ENCODE results near the gene EFEMP1. TPM values are rescaled to one million over a fixed set of nuclear protein-coding genes. Genes with fewer than 3 reads are reported as not detected.

Gene EFEMP1
- total RNA-seq, 1 donor, result 0.27 TPM

DNA sequence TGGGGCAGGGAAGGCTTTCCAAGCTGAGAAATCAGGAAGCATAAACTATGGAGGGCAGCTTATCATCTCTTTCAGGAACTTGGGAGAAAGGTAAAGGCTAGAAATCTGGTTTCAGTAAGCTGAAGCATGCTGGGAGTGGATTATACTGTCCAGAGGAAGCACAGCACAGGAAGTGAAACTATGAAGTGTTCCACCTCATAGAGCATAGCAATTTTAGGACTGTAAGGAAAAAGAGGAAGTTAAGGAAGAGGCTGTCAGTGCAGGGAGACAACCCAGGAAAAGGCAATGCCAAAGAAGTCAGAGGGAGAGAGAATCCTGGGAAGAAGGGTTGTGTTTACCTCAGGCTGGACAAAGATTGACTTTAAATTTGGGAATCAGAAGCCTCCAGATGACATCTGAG is 51.9 kb downstream of the EFEMP1 start:
- DNase-seq (ENCODE audit: low read depth in 2 of 3, low spot score in 2 of 3), result no peak

- DNase-seq (ENCODE audit: low read depth in 2 of 3, low spot score in 2 of 3), result no peak
Measured at GRCh38 chr2:55869637-55870325, 53.8 kb downstream of the EFEMP1 start.

DNA sequence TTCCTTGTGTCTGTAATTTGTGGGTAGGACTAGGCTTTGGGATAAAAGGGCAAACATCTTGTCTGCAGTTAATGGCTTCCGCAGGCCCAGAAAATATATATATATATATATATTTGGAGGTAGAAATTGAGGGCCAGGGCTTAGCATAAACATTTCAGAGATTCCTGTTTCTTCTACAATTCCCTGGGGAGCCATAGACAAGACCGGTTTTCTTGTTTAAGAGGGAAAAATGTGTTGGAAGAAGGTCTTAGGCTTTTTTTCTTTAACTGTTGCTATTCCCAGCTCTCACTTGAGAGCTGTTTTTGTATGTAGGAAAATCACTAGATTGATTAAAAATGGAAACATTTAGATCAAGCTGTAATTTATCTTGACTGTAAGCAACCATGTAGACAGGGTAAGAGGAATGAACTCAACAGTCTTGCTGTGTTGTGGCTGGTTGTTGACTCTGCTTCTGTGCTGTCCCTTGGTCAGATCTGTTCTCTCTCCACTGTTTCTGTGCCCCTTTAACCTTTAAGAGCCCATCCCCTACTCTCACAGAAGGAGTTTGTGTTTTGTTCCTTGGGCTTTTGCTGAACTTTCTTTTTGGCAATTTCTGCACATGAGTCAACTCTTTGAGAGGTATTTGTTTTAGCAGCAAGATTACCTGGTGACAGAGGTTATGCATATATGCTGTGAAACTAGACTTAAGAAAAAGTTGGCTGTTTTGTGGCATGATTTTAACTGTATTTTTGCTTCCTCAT is 58.3 kb downstream of the EFEMP1 start:
- no peak for DNase-seq (ENCODE audit: low read depth in 2 of 3, low spot score in 2 of 3)

DNA sequence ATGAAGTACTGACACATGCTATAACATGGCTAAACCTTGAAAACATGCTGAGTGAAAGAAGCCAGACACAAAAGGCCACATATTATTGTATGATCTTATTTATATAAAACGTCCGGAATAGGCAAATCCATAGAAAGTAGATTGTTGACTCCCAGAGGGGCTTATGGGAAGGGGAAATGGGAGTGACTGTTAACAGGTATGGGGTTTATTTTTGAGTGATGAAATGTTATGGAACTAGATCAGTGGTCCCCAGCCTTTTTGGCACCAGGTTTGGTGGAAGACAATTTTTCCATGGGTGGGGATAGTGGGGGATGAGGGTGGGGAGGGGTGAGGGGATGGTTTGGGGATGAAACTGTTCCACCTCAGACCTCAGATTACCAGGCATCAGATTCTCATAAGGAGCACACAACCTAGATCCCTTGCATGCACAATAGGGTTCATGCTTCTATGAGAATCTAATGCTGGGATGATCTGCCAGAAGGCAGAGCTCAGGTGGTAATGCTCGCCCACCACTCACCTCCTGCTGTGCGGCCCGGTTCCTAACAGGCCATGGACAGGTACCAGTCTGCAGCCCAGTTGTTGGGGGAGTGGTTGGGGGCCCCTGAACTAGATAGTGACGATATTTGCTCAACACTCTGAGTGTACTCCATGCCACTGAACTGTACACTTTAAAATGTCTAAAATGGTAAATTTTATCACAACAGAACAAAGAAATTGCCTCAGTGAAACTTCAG is 59.1 kb downstream of the EFEMP1 start:
- DNase-seq (ENCODE audit: low read depth in 2 of 3, low spot score in 2 of 3), result no peak

GRCh38 chr2:55862673-55863390 is 60.8 kb downstream of the EFEMP1 start:
- no peak for DNase-seq (ENCODE audit: low read depth in 2 of 3, low spot score in 2 of 3)

DNA sequence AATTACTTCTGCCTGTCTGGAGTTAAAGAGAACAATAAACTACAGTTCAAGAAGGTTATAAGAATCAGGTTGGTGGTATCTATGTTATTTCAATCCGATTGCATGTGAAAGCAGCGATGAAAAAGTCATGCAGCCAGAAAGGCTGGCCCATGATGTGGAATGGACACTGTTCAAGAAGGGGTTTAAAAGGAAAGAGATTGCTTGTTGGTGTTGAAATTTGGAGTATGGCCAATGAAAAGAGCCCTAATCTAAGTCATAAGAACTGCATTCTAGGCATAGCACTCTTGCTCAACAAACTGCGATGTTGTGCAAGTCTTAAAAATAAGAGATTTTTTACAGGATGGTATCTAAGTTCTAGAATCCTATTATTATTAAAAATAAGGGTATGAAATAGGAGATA is 61.3 kb downstream of the EFEMP1 start:
- DNase-seq (ENCODE audit: low read depth in 2 of 3, low spot score in 2 of 3), result no peak

GRCh38 chr2:55861733-55862132 is 61.8 kb downstream of the EFEMP1 start:
- DNase-seq (ENCODE audit: low read depth in 2 of 3, low spot score in 2 of 3), result no peak

GRCh38 chr2:55860832-55861231 is 62.8 kb downstream of the EFEMP1 start:
- DNase-seq (ENCODE audit: low read depth in 2 of 3, low spot score in 2 of 3), result no peak

DNA sequence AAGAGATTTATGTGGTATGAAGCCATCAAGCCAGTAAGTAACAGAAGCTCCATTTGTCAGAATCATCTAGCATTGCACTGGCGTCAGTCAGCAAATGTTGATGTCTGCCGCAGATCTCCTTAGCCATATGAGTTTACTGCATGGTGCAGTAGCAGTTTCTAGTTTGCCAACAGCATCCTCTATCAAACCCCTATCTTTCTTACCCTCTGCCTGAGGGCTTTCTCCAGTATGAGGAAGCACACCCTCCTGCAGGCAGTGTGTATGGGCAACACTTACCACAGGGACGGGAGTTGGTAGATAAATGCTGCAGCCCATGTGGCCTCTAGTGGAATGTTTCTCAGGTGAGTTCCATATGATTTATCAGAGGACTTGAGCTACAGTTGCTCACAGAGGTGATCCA is 63.7 kb downstream of the EFEMP1 start:
- DNase-seq (ENCODE audit: low read depth in 2 of 3, low spot score in 2 of 3), result no peak

DNA sequence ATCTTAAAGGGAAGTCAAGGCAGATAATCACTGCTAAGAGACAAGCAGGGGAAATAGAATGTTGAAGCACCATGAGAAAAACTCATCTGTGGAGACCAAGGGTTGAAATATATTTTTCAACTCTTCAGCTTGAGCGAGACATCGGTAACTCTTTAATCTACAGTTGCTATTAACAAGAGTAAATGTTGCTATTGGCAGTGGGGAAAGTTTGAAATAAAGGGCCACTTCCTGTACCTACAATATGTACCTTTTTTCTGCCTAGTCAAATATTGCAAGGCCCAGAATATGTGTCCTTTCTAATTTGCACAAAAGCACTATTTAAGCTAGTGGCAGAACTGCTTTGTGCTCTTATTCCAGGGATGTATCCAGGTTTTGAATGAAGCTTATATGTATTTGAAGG is 65.8 kb downstream of the EFEMP1 start:
- no peak for DNase-seq (ENCODE audit: low read depth in 2 of 3, low spot score in 2 of 3)

DNA sequence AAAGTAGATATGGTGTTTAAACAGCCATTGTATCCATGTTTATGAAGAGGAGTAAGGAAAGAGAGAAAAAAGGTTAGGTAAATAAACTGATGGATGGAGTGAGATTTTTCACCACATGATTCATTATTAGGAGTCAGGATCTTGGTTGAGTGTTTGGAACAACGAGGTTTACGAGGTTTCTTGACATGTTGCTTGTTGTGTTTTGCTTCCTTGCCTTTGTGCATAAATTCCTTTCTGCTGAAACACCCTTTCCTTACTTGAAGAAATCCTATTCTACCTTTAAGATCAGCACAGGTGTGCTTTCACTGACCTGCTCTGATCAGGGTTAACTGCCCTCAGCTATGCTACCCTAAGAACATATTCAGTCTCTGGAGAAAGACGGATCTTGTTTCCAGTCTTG is 66.6 kb downstream of the EFEMP1 start:
- no peak for DNase-seq (ENCODE audit: low read depth in 2 of 3, low spot score in 2 of 3)

- no peak for DNase-seq (ENCODE audit: low read depth in 2 of 3, low spot score in 2 of 3)
Measured at GRCh38 chr2:55848096-55848495, 75.5 kb downstream of the EFEMP1 start.

DNA sequence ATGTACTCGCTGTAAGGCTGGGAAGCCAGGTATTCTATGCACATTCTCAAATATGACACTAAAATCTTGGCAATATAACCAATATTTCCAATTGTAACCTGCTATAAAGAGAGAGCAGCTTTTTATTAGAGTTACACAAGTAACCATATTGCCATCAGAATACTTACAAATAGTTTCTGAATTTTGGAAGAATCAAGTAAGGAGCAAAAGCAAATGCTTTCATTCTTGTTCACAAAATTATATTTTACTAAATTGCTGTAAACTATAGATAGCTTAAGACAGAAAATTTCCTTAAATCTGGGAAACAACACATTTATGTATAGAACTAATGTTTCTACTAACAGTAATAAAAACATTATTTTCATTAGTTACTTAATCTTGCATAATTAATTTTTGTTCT is 77.2 kb downstream of the EFEMP1 start:
- no peak for DNase-seq (ENCODE audit: low read depth in 2 of 3, low spot score in 2 of 3)

DNA sequence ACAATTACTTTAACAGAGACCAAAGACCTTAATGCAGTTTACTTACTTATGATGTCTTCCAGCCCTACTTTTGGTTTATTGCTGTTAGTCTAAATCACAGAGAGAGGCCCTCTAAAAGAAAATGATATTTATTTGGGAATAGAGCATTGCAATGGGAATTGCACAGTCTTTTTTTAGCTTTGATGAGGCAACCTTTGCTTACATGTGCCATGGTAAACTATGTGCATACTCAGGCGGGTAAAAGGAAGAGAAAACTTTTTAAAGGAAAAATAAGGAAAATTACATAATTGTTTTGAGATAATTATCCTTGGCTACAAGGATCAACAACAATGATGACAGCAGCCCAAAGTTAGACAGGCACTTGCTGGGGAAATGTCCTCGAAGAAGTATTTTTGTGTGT is 78.6 kb downstream of the EFEMP1 start:
- DNase-seq (ENCODE audit: low read depth in 2 of 3, low spot score in 2 of 3), result no peak

- no peak for DNase-seq (ENCODE audit: low read depth in 2 of 3, low spot score in 2 of 3)
Measured at GRCh38 chr2:55843994-55844345, 79.6 kb downstream of the EFEMP1 start.

- no peak for DNase-seq (ENCODE audit: low read depth in 2 of 3, low spot score in 2 of 3)
Measured at GRCh38 chr2:55843096-55843993, 80.2 kb downstream of the EFEMP1 start.

DNA sequence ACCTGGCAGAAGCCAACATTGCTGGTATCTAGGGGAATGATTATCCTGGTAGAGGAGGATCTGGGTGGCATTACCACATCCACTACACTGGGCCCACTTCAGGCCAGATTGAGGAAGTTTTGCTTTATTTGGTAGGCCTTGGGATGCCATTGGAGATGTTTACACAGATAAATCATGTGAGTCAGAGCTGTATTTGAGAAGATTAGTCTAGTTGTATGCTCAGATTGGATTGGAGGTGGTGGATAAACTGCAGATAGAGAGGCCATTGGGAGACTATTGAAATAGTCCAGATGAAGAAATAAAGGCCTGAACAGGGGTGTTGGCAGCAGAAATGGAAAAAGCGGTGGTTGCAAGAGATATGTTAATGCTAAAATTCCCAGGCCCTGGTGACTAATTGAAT is 81.5 kb downstream of the EFEMP1 start:
- DNase-seq (ENCODE audit: low read depth in 2 of 3, low spot score in 2 of 3), result no peak

- no peak for DNase-seq (ENCODE audit: low read depth in 2 of 3, low spot score in 2 of 3)
Measured at GRCh38 chr2:55840460-55840859, 83.1 kb downstream of the EFEMP1 start.

DNA sequence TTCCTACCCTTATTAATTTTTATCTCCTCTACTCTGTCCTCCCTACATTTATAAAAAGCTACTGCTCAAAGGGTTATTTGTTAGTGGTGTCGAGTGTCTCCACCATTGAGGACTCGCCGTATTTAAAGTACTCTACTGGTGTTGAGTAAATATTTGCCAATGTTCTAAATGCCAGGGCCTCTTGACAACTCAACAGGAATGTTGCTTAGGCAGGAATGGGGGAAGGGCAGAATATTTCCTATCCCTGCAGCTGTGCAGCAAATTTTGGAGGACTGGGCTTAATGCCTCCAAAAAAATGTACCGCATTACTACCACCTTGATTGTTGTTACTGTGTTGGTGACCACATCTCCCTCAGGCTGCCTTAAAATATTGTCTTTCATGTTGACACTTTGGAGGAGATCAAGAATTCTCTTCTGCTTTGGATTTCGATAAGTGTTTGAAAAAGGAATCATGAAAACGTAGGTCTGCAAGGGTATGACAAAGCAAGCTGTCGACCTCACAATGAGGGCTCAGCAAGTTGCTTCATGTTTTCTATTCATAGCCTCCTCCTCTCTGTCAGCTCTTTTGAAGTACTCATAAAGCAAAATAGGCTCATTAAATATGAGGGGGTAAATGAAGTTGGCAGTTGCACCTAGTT is 84.3 kb downstream of the EFEMP1 start:
- no peak for DNase-seq (ENCODE audit: low read depth in 2 of 3, low spot score in 2 of 3)

DNA sequence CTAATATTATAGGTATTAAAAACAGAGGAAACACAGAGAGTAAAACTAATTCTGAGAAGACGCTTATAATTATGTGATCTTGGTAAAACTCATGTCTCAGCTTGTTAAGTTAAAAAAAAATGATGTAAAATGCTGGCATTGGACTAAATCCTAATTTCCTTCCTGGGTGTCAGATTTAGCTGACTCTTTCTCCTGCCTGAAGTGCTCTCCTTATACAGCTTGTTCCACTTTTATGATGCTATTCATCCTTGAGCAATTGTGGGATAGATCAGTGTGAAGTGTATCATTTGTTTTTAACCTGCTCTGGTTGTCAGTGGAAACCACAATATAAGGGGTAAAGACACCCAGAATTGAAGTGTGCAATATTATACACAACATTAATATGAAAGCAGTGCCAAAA is 84.9 kb downstream of the EFEMP1 start:
- DNase-seq (ENCODE audit: low read depth in 2 of 3, low spot score in 2 of 3), result no peak

Measured in hematopoietic multipotent progenitor cell (in vitro differentiated cells).